HEK293 (cell line): ENCODE data around the gene PKMYT1.

Source experiments
- CTCF ChIA-PET: fragments of 350-600 bp; formaldehyde crosslinking; extraction: SDS; loops from one replicate; lab custom pipeline; 2021; ENCODE audit warnings: antibody characterized with exemption; lab: Yijun Ruan, JAX
- POLR2A ChIA-PET: fragments of 300-600 bp; formaldehyde crosslinking; extraction: SDS; loops from one replicate; lab custom pipeline; 2020; ENCODE audit warnings: antibody characterized with exemption, inconsistent platforms; lab: Yijun Ruan, JAX
- H3K27ac ChIP-seq: fragments of 200-500 bp; sonication (Bioruptor generic); 2 replicates; pipeline ENCODE4 v1.5.1; 2014; ENCODE audit warnings: low read depth, low read length, control low read depth, inconsistent platforms; ENCODE audit errors: extremely low read depth
- H3K36me3 ChIP-seq, 2 experiments: fragments of 200-500 bp in 1 of 2; sonication (Bioruptor generic) in 1 of 2; 1 replicate in 1 of 2; 2 replicates in 1 of 2; pipeline ENCODE4 v1.5.1; 2014 to 2017; ENCODE audit warnings: inconsistent platforms in 2 of 2, low read length in 2 of 2; ENCODE audit not compliant: control insufficient read depth in 2 of 2, insufficient read depth in 1 of 2
- H3K4me1 ChIP-seq: fragments of 200-500 bp; sonication (Bioruptor generic); 2 replicates; pipeline ENCODE4 v1.5.1; 2014; ENCODE audit warnings: mild to moderate bottlenecking, low read length, inconsistent platforms; ENCODE audit not compliant: control insufficient read depth, insufficient read depth
- H3K4me3 ChIP-seq: 2 replicates; pipeline ENCODE4 v1.5.1; 2011; ENCODE audit warnings: low read depth, mild to moderate bottlenecking, control low read depth, low read length, moderate library complexity
- H3K9me3 ChIP-seq: fragments of 200-500 bp; sonication (Bioruptor generic); 2 replicates; pipeline ENCODE4 v1.5.1; 2014; ENCODE audit warnings: low read depth, low read length, inconsistent platforms; ENCODE audit not compliant: control insufficient read depth, insufficient read depth
- CTCF ChIP-seq: fragments of 450-650 bp; formaldehyde crosslinking; IDR thresholded peaks from 2 replicates; pipeline ENCODE4 v1.5.1; 2016; ENCODE audit warnings: missing biosample characterization, missing genetic modification characterization
- GLIS2 ChIP-seq: fragments of 450-650 bp; formaldehyde crosslinking; IDR thresholded peaks from 2 replicates; pipeline ENCODE4 v1.5.1; 2016; ENCODE audit warnings: missing biosample characterization, missing genetic modification characterization
- HOXD13 ChIP-seq: sonication (generic); formaldehyde crosslinking; IDR thresholded peaks from 2 replicates; pipeline ENCODE4 v1.8.0; 2022; ENCODE audit warnings: missing genetic modification reagents, borderline replicate concordance
- PATZ1 ChIP-seq: fragments of 450-650 bp; formaldehyde crosslinking; IDR thresholded peaks from 2 replicates; pipeline ENCODE4 v1.5.1; 2016; ENCODE audit warnings: missing biosample characterization, missing genetic modification characterization
- PRDM10 ChIP-seq: fragments of 450-650 bp; formaldehyde crosslinking; IDR thresholded peaks from 2 replicates; pipeline ENCODE4 v1.5.1; 2016; ENCODE audit warnings: missing biosample characterization, missing genetic modification characterization
- SP2 ChIP-seq: fragments of 450-650 bp; formaldehyde crosslinking; IDR thresholded peaks from 2 replicates; pipeline ENCODE4 v1.5.1; 2016; ENCODE audit warnings: missing biosample characterization, missing genetic modification characterization
- ZBTB48 ChIP-seq: fragments of 450-650 bp; formaldehyde crosslinking; IDR thresholded peaks from 2 replicates; pipeline ENCODE4 v1.5.1; 2016; ENCODE audit warnings: missing biosample characterization, missing genetic modification characterization
- ZEB2 ChIP-seq: fragments of 450-650 bp; formaldehyde crosslinking; IDR thresholded peaks from 2 replicates; pipeline ENCODE4 v1.5.1; 2016; ENCODE audit warnings: missing biosample characterization, missing genetic modification characterization
- ZFP69B ChIP-seq: fragments of 450-650 bp; formaldehyde crosslinking; IDR thresholded peaks from 2 replicates; pipeline ENCODE4 v1.5.1; 2016; ENCODE audit warnings: missing biosample characterization, missing genetic modification characterization
- ZNF140 ChIP-seq: fragments of 450-650 bp; formaldehyde crosslinking; IDR thresholded peaks from 2 replicates; pipeline ENCODE4 v1.5.1; 2016; ENCODE audit warnings: missing biosample characterization, missing genetic modification characterization
- ZNF148 ChIP-seq: fragments of 450-650 bp; formaldehyde crosslinking; IDR thresholded peaks from 2 replicates; pipeline ENCODE4 v1.5.0; 2017; ENCODE audit warnings: missing biosample characterization, missing genetic modification characterization, borderline replicate concordance
- ZNF174 ChIP-seq: fragments of 450-650 bp; formaldehyde crosslinking; IDR thresholded peaks from 2 replicates; pipeline ENCODE4 v1.5.0; 2017; ENCODE audit warnings: missing biosample characterization, mild to moderate bottlenecking, missing genetic modification characterization
- ZNF19 ChIP-seq: fragments of 450-650 bp; formaldehyde crosslinking; IDR thresholded peaks from 2 replicates; pipeline ENCODE4; 2016; ENCODE audit warnings: missing biosample characterization, missing genetic modification characterization, low read depth
- ZNF335 ChIP-seq: fragments of 450-650 bp; formaldehyde crosslinking; conservative IDR thresholded peaks from 2 replicates; pipeline ENCODE4 v1.5.1; 2016; ENCODE audit warnings: missing biosample characterization, missing genetic modification characterization
- ZNF362 ChIP-seq: fragments of 450-650 bp; formaldehyde crosslinking; IDR thresholded peaks from 2 replicates; pipeline ENCODE4 v1.5.1; 2016; ENCODE audit warnings: missing biosample characterization, missing genetic modification characterization
- ZNF394 ChIP-seq: fragments of 450-650 bp; formaldehyde crosslinking; IDR thresholded peaks from 2 replicates; pipeline ENCODE4 v1.5.1; 2016; ENCODE audit warnings: missing biosample characterization, missing genetic modification characterization, mild to moderate bottlenecking, moderate library complexity, borderline replicate concordance
- ZNF473 ChIP-seq: fragments of 450-650 bp; formaldehyde crosslinking; IDR thresholded peaks from 2 replicates; pipeline ENCODE4 v1.5.1; 2017; ENCODE audit warnings: missing biosample characterization, missing genetic modification characterization
- ZNF510 ChIP-seq: fragments of 450-650 bp; formaldehyde crosslinking; IDR thresholded peaks from 2 replicates; pipeline ENCODE4 v1.5.1; 2018; ENCODE audit warnings: mild to moderate bottlenecking, missing genetic modification characterization, missing biosample characterization; ENCODE audit not compliant: insufficient replicate concordance
- ZNF558 ChIP-seq: fragments of 450-650 bp; formaldehyde crosslinking; IDR thresholded peaks from 2 replicates; pipeline ENCODE4 v1.5.1; 2016; ENCODE audit warnings: missing biosample characterization, missing genetic modification characterization
- ZNF580 ChIP-seq: fragments of 450-650 bp; formaldehyde crosslinking; IDR thresholded peaks from 2 replicates; pipeline ENCODE4 v1.5.1; 2016; ENCODE audit warnings: missing biosample characterization, missing genetic modification characterization
- ZNF785 ChIP-seq: fragments of 450-650 bp; formaldehyde crosslinking; IDR thresholded peaks from 2 replicates; pipeline ENCODE4 v1.5.1; 2016; ENCODE audit warnings: missing biosample characterization, missing genetic modification characterization
- ZXDB ChIP-seq: fragments of 450-650 bp; formaldehyde crosslinking; IDR thresholded peaks from 2 replicates; pipeline ENCODE4 v1.5.1; 2016; ENCODE audit warnings: missing biosample characterization, missing genetic modification characterization

The PKMYT1 gene

GRCh38 chr16:3004319-3004718 lies 24.1 kb upstream of the PKMYT1 start:
- Histone ChIP-seq H3K36me3 (no peaks in the 10 kb centered on the region), H3K4me1 (no peaks in the 10 kb centered on the region), H3K27ac (no peak overlapping the region), H3K9me3 (no peaks in the 10 kb centered on the region), H3K4me3 (peak overlapping the region; percentile 44)
- TF ChIP-seq ZEB2 (tag by site-specific recombination) (no peak), ZNF174 (tag by site-specific recombination) (no peak), ZNF785 (no peak), ZNF19 (tag by site-specific recombination) (no peak), HOXD13 (no peak), ZNF473 (tag by site-specific recombination) (no peak), CTCF (no peak), ZNF148 (no peak), ZBTB48 (tag by site-specific recombination) (no peak)
- POLR2A ChIA-PET, result interaction anchor here (0.7 to 12.4 kb wide), 9 partner anchors 19 to 130 kb away, joined by 3 to 247 read pairs (median 3); partner anchors contain the start of genes CLDN6, HCFC1R1, PAQR4 and PKMYT1
- CTCF ChIA-PET, result interaction anchor here (0.7 to 9.6 kb wide), 13 partner anchors 11 to 946 kb away, joined by 3 to 149 read pairs (median 5); partner anchors contain the start of gene TNFRSF12A

GRCh38 chr16:3003582-3004270 lies 23.5 kb upstream of the PKMYT1 start:
- POLR2A ChIA-PET, result interaction anchor here (0.5 to 12.4 kb wide), 9 partner anchors 20 to 1071 kb away, joined by 3 to 247 read pairs (median 3); partner anchors contain the start of genes CLDN6, HCFC1R1, PAQR4 and THOC6
- peak; percentile 97 for TF ChIP-seq ZNF580
- TF ChIP-seq ZNF335 (tag by site-specific recombination), result peak; percentile 50
- TF ChIP-seq ZNF394 (tag by site-specific recombination), result peak; percentile 96
- TF ChIP-seq ZNF510 (tag by site-specific recombination), result no peak
- no peak for TF ChIP-seq ZNF19 (tag by site-specific recombination)
- TF ChIP-seq ZXDB, result peak; percentile 100
- TF ChIP-seq ZNF558, result peak; percentile 91
- peak; percentile 87 for TF ChIP-seq ZFP69B (tag by site-specific recombination)
- no peak for TF ChIP-seq PRDM10 (tag by site-specific recombination)
- TF ChIP-seq ZNF140 (tag by site-specific recombination), result no peak
- TF ChIP-seq SP2, result peak; percentile 100
- peak; percentile 64; the same call in 1 of the 2 replicates for TF ChIP-seq GLIS2 (tag by site-specific recombination)
- peak; percentile 27; the same call in 1 of the 2 replicates for TF ChIP-seq ZEB2 (tag by site-specific recombination)
- TF ChIP-seq PATZ1 (tag by site-specific recombination), result peak; percentile 50; the same call in 1 of the 2 replicates
- peak; percentile 78 for TF ChIP-seq ZNF362 (tag by site-specific recombination)

More at GRCh38 chr16:3003582-3004270, 23.5 kb upstream of the PKMYT1 start:
- H3K36me3 ChIP-seq, result no peaks in the 10 kb centered on the region
- H3K9me3 ChIP-seq, result no peaks in the 10 kb centered on the region
- H3K4me3 ChIP-seq, result peak overlapping the region; percentile 19
- CTCF ChIA-PET, result interaction anchor here (0.7 to 9.6 kb wide), 12 partner anchors 10 to 947 kb away, joined by 3 to 149 read pairs (median 5); partner anchors contain the start of gene TNFRSF12A
- H3K27ac ChIP-seq, result no peak overlapping the region
- no peaks in the 10 kb centered on the region for H3K4me1 ChIP-seq
